ENCODE measurements around the gene MLLT1. TPM values are rescaled to one million over a fixed set of nuclear protein-coding genes. Genes with fewer than 3 reads are reported as not detected.

The MLLT1 gene
- total and polyA plus RNA-seq, 8 donors, result 3.1 to 33.8 (median 19.6) TPM

DNA sequence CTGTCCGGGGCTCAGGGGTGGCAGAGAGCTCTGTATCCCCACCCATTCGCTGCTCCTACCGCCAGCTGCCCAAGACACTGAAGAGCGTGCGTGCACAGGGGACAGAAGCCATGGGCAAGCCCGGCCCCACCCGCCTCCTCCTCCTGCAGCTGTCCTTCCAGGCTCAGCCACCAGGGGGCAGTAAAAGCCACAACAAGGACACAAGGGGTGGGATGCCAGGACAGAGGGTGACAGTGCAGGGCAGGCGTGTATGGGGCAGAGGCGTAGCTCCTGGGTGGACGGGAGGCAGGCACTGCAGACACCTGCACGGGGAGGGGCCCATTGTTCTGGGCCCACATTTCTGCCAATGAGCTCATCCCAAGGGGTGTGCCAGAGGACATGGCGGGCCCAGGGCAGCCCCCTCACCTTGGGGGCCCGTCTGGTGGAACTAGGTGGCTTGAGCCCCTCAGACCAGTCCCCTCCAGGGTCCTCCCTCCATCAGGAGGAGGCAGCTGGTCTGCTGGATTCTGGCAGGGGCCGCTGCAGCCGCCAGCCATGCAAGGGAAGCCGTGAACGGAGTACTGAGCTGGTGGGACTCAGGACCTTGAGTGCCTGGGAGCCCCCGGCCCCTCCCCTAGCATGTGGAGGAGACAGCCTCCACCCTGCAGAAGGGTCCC lies 61.2 kb downstream of the MLLT1 start:
- H3K27ac ChIP-seq, result peak overlapping the region in 2 of 5 donors; percentile 21

DNA sequence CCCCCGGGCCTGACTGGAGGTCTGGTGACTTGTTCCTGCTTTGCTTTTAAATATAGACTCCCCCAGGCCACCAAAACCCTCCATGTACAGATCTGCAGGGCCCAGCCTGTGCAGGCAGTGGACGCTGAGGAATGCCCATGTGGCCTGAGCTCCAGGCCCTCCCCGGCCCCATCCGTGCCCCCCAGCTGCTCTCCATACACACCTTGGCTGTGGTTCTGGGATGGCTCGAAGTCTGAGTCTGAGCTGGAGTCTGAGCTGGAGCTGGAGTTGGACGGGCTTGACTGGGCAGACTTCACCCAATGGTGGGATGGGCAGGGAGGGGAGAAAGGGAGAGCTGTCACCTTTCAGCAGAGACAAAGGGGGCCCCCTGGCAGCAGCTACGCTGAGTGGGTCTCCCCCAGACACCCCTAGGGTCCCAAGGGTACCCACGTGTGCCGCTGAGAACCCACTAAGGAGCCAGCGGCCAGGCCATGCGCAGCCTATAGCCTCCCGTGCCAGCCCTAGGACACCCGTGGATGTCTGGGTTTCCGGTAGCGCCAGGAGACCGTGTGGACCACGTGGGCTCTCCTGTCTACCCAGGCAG lies 61.9 kb downstream of the MLLT1 start:
- Histone ChIP-seq H3K36me3 (peaks cover 20 to 79% (median 73%) of the 10 kb centered on the region in 4 donors), H3K9me3 (no peaks in the 10 kb centered on the region), H3K4me1 (peaks cover 34 to 65% (median 58%) of the 10 kb centered on the region in 4 donors), H3K27ac (peak overlapping the region in 2 of 5 donors; percentile 21), H3K4me3 (no peak overlapping the region), H3K27me3 (no peaks in the 10 kb centered on the region)
- intact Hi-C loops (cut with DNase I; ENCODE audit: low total_unique reads), result loop anchor here (5.0 kb wide), 1 partner anchor 79 kb away; no protein-coding TSS in a partner anchor
- 73 to 82% (median 77%) methylated on average over 8 to 17 of the region's 17 CpGs for WGBS, 5 donors
- DNase-seq, result no peak
- TF ChIP-seq, protein P1, sequence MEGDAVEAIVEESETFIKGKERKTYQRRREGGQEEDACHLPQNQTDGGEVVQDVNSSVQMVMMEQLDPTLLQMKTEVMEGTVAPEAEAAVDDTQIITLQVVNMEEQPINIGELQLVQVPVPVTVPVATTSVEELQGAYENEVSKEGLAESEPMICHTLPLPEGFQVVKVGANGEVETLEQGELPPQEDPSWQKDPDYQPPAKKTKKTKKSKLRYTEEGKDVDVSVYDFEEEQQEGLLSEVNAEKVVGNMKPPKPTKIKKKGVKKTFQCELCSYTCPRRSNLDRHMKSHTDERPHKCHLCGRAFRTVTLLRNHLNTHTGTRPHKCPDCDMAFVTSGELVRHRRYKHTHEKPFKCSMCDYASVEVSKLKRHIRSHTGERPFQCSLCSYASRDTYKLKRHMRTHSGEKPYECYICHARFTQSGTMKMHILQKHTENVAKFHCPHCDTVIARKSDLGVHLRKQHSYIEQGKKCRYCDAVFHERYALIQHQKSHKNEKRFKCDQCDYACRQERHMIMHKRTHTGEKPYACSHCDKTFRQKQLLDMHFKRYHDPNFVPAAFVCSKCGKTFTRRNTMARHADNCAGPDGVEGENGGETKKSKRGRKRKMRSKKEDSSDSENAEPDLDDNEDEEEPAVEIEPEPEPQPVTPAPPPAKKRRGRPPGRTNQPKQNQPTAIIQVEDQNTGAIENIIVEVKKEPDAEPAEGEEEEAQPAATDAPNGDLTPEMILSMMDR (IDR thresholded peaks at IDR 0.05), result no peak
- TF ChIP-seq POLR2A (IDR thresholded peaks at IDR 0.05), result no peak
- TF ChIP-seq POLR2AphosphoS5 (IDR thresholded peaks at IDR 0.05), result no peak
- TF ChIP-seq EP300 (IDR thresholded peaks at IDR 0.05), result no peak

More for the DNA sequence above, 61.2 kb downstream of the MLLT1 start:
- intact Hi-C loops (cut with DNase I; ENCODE audit: low total_unique reads), result loop anchor here (5.0 kb wide), 1 partner anchor 79 kb away; no protein-coding TSS in a partner anchor
- H3K9me3 ChIP-seq, result no peaks in the 10 kb centered on the region
- H3K4me1 ChIP-seq, result peaks cover 42 to 73% (median 66%) of the 10 kb centered on the region in 4 donors
- H3K4me3 ChIP-seq, result no peak overlapping the region
- DNase-seq, result peak; percentile 91 to 94
- H3K27me3 ChIP-seq, result no peaks in the 10 kb centered on the region
- H3K36me3 ChIP-seq, result peaks cover 21 to 71% (median 66%) of the 10 kb centered on the region in 4 donors
- TF ChIP-seq, protein P1 (IDR thresholded peaks at IDR 0.05), result peak in 6 of 7 experiments; percentile 81 to 99 (median 98)
- TF ChIP-seq EP300 (IDR thresholded peaks at IDR 0.05) (no peak), POLR2AphosphoS5 (IDR thresholded peaks at IDR 0.05) (peak in 2 of 3 donors; percentile 9 to 66), POLR2A (IDR thresholded peaks at IDR 0.05) (no peak)
- WGBS, 5 donors, result 28 to 48% (median 40%) methylated on average over 8 to 18 of the region's 18 CpGs

DNA sequence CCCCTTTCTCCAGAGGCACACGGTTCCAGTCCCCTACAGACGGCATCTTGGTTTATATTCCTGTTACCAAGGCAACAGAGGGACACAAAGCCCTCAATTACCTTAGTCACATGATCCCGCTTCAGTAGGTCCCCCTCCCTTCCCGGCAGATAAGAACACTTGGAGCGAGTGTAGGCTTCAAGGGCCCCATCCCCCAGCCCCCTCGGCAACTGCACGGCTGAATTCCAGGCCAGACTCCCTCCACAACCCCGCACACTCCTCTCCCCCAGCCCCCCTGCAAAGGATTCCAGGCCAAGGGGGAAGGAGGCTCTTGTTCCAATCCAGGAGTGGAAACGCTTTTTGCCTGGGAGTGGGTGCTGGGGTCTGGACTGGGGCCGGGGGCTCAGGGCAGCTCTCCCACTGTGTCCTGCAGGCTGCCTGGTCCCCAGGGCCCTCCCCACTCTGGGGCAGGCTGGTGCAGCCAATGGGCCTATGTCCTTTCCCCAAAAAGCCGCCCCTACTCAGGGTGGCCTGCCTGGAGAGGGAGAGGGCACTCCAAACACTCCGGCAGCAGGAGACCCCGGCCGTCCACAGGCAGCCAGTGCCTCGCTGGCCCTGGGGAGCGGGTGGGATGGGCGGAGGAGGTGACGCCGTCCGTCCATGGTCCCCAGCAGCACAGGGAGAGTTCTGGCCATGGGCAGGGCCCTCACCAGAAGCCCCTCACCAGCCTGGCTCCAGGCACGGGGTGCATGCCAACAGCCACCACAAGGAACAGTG lies 62.6 kb downstream of the MLLT1 start:
- peak in 1 of 2 donors; percentile 95 for DNase-seq
- Histone ChIP-seq H3K27me3 (no peaks in the 10 kb centered on the region), H3K9me3 (no peaks in the 10 kb centered on the region), H3K36me3 (peaks cover 20 to 80% (median 75%) of the 10 kb centered on the region in 4 donors), H3K4me3 (no peak overlapping the region), H3K27ac (peak overlapping the region in 2 of 5 donors; percentile 21), H3K4me1 (peaks cover 27 to 58% (median 51%) of the 10 kb centered on the region in 4 donors)
- TF ChIP-seq, protein P1 (IDR thresholded peaks at IDR 0.05), result no peak
- TF ChIP-seq POLR2AphosphoS5 (IDR thresholded peaks at IDR 0.05) (no peak), POLR2A (IDR thresholded peaks at IDR 0.05) (no peak), EP300 (IDR thresholded peaks at IDR 0.05) (no peak)
- intact Hi-C loops (cut with DNase I; ENCODE audit: low total_unique reads), result loop anchor here (5.0 kb wide), 1 partner anchor 80 kb away; no protein-coding TSS in a partner anchor
- WGBS, 5 donors, result 51 to 68% (median 62%) methylated on average over 12 to 21 of the region's 21 CpGs

Measured in stomach (tissue), 9 donors.